HG03108 (cell line): ENCODE measurements around the gene SORCS2.

Source experiments
- ATAC-seq: cut with Tn5 transposase; IDR thresholded peaks from one replicate; pipeline ENCODE4 v1.9.1; 2021; ENCODE audit warnings: moderate library complexity; ENCODE audit not compliant: unreplicated experiment

The SORCS2 gene

GRCh38 chr4:7262134-7262533 is 69.8 kb downstream of the SORCS2 start:
- no peak for ATAC-seq

- ATAC-seq = no peak
These were observed 70.8 kb downstream of the SORCS2 start for GRCh38 chr4:7263166-7263565.

- ATAC-seq = no peak
These were observed 72.4 kb downstream of the SORCS2 start for GRCh38 chr4:7264694-7265093.

GRCh38 chr4:7266525-7267292 is 74.4 kb downstream of the SORCS2 start:
- ATAC-seq = no peak

- no peak for ATAC-seq
These were observed 75.5 kb downstream of the SORCS2 start for GRCh38 chr4:7267829-7268228.

GRCh38 chr4:7268941-7269340 is 76.6 kb downstream of the SORCS2 start:
- no peak for ATAC-seq

GRCh38 chr4:7270121-7270520 is 77.8 kb downstream of the SORCS2 start:
- ATAC-seq = no peak

- ATAC-seq = no peak
These were observed 80.1 kb downstream of the SORCS2 start for GRCh38 chr4:7272404-7272803.

- ATAC-seq = no peak
These were observed 81.5 kb downstream of the SORCS2 start for GRCh38 chr4:7273738-7274297.

GRCh38 chr4:7275067-7275466 is 82.7 kb downstream of the SORCS2 start:
- ATAC-seq = no peak

GRCh38 chr4:7275490-7276154 is 83.3 kb downstream of the SORCS2 start:
- no peak for ATAC-seq

GRCh38 chr4:7276515-7276914 is 84.2 kb downstream of the SORCS2 start:
- no peak for ATAC-seq

- no peak for ATAC-seq
These were observed 85.9 kb downstream of the SORCS2 start for GRCh38 chr4:7278071-7278765.

- ATAC-seq = no peak
These were observed 86.6 kb downstream of the SORCS2 start for GRCh38 chr4:7278981-7279380.

GRCh38 chr4:7279902-7280301 is 87.6 kb downstream of the SORCS2 start:
- ATAC-seq = no peak

GRCh38 chr4:7280926-7281690 is 88.8 kb downstream of the SORCS2 start:
- ATAC-seq = no peak

- no peak for ATAC-seq
These were observed 89.6 kb downstream of the SORCS2 start for GRCh38 chr4:7281691-7282665.

GRCh38 chr4:7282786-7283440 is 90.6 kb downstream of the SORCS2 start:
- no peak for ATAC-seq
